ENCODE measurements around the gene GPR142. TPM values are rescaled to one million over a fixed set of nuclear protein-coding genes. Genes with fewer than 3 reads are reported as not detected.

Gene GPR142
- total and polyA plus RNA-seq, 2 of the 13 experiments (the other 11 are each of a cell fraction or from before 2014, with no cell fraction given): not detected

- no peak for TF ChIP-seq MLLT10 (CRISPR knock-in tag; IDR thresholded peaks at IDR 0.05)
- TF ChIP-seq SMAD3 (CRISPR knock-in tag; IDR thresholded peaks at IDR 0.05): no peak
- TF ChIP-seq ZNF678 (CRISPR knock-in tag; IDR thresholded peaks at IDR 0.05): no peak
- no peak for TF ChIP-seq GLMP (CRISPR knock-in tag; IDR thresholded peaks at IDR 0.05; ENCODE audit: borderline replicate concordance)
- no peak for TF ChIP-seq NPAS2 (CRISPR knock-in tag; IDR thresholded peaks at IDR 0.05; ENCODE audit: borderline replicate concordance)
- TF ChIP-seq ZC3H4 (CRISPR knock-in tag; IDR thresholded peaks at IDR 0.05; ENCODE audit: borderline replicate concordance): 0 out of 2 replicates have a peak, but pooled peaks have one; percentile 38
- TF ChIP-seq ZNF496 (CRISPR knock-in tag; IDR thresholded peaks at IDR 0.05; ENCODE audit: insufficient replicate concordance): no peak
- TF ChIP-seq SNAPC2 (CRISPR knock-in tag; IDR thresholded peaks at IDR 0.05): no peak; the same call in 1 of the 2 replicates
- TF ChIP-seq ZFP91 (CRISPR knock-in tag; IDR thresholded peaks at IDR 0.05; ENCODE audit: borderline replicate concordance): peak; percentile 49; the same call in 1 of the 2 replicates
- no peak for TF ChIP-seq AKAP8 (CRISPR knock-in tag; IDR thresholded peaks at IDR 0.05)
- TF ChIP-seq ATF5 (CRISPR knock-in tag; IDR thresholded peaks at IDR 0.05; ENCODE audit: low read depth): no peak
- TF ChIP-seq PBX3 (CRISPR knock-in tag; IDR thresholded peaks at IDR 0.05; ENCODE audit: borderline replicate concordance): no peak
- no peak for TF ChIP-seq ZNF232 (CRISPR knock-in tag; IDR thresholded peaks at IDR 0.05; ENCODE audit: borderline replicate concordance)
- no peak for TF ChIP-seq CAMTA2 (CRISPR knock-in tag; IDR thresholded peaks at IDR 0.05; ENCODE audit: borderline replicate concordance)
- no peak for TF ChIP-seq ZNF577 (CRISPR knock-in tag; IDR thresholded peaks at IDR 0.05; ENCODE audit: borderline replicate concordance, low read depth)
- peak; percentile 89 for TF ChIP-seq MED1 (CRISPR knock-in tag; IDR thresholded peaks at IDR 0.05)
- TF ChIP-seq ZNF503 (CRISPR knock-in tag; IDR thresholded peaks at IDR 0.05): no peak
Observed at GRCh38 chr17:74373838-74374606, 6.7 kb downstream of the GPR142 start (continued).

Measured in HepG2 (cell line).